Measurements from ENCODE around the gene KLK2. TPM values are rescaled to one million over a fixed set of nuclear protein-coding genes. Genes with fewer than 3 reads are reported as not detected.
A peak's percentile ranks its signal among the peaks of the same experiment; 100 is the strongest.

Gene KLK2
- total RNA-seq (not detected), total RNA-seq (0 reads per million in 2 donors)

DNA sequence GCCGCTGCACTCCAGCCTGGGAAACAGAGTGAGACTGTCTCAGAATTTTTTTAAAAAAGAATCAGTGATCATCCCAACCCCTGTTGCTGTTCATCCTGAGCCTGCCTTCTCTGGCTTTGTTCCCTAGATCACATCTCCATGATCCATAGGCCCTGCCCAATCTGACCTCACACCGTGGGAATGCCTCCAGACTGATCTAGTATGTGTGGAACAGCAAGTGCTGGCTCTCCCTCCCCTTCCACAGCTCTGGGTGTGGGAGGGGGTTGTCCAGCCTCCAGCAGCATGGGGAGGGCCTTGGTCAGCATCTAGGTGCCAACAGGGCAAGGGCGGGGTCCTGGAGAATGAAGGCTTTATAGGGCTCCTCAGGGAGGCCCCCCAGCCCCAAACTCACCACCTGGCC is at the start of gene KLK2:
KLK2 (plus strand) TSS at position 384 of the 400 bp plus-strand sequence. CDS start 35 bp downstream, outside the sequence.
- Mint-ChIP-seq H3K4me1 (no peaks in the 10 kb centered on the region), H3K27me3 (peaks cover 26% of the 10 kb centered on the region), H3K4me3 (no peak within 1 kb of the TSS), H3K36me3 (ENCODE audit: low read depth) (no peaks in the 10 kb centered on the region), H3K27ac (no peak within 1 kb of the TSS)
- DNase-seq, result no peak
- ATAC-seq, result no peak
- no peaks in the 10 kb centered on the region for H3K9me3 ChIP-seq (ENCODE audit: control insufficient read depth, low read length, poor library complexity, severe bottlenecking)

DNA sequence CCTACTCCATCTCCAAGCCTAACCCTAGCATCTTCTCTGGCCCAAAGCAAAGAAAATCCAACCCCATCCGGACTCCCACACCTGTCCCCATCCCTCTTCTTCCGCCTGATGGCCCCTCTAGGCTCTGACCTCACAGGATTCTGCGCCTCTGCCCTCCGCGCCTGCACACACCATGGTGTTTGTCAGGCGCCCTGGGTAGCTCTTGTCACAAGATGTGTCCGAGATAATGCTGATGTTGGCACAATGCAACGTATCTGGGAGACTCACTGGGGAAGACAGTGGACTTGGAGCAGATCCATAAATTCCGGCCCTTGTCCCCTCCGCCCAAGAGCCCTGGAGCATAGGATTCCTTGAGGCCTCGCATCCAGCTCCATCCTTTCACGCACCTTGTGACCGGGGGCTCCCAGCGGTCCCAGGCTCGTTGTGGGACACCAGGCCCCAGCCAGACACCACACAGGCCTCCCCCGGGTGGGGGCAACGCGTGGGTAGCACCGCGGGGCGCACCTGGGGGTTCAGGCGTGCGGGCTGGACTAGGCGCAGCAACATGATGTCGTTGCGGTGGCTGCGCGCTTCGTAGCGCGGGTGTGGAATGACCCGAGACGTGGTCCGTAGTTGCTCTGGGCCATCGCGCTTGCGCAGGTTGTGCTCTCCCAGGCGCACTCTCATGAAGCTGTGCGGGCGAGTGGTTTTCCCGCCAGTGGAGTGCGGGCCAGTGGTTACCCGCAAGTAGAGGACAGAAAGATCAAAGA is 46.6 kb upstream of the KLK2 start:
- H3K27me3 Mint-ChIP-seq, result peaks cover 47% of the 10 kb centered on the region
- peaks cover 7% of the 10 kb centered on the region for H3K4me1 Mint-ChIP-seq
- H3K9me3 ChIP-seq (ENCODE audit: control insufficient read depth, low read length, poor library complexity, severe bottlenecking), result no peaks in the 10 kb centered on the region
- DNase-seq (no peak), ATAC-seq (no peak)
- no peak overlapping the region for H3K27ac Mint-ChIP-seq
- H3K36me3 Mint-ChIP-seq (ENCODE audit: low read depth), result peaks cover 6% of the 10 kb centered on the region
- H3K4me3 Mint-ChIP-seq, result no peak overlapping the region

DNA sequence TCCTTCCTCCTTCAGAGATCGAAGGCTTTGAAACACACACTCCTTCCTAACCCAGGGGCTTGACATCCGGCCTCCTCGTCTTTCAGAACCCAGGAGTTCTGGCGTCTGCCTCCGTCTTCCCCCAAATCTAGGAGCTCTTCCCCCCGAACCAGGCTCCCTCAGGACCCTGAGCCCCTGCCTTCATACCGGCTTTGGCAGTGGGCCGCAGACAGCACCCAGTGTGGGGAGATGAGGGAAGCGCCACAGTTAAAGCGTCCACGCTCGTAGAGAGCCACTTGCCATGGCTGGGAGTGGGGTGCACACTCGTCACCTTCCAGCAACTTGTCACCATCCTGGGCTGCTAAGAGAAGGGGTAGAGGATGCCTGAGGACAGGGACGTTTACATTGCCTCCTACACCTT is 45.8 kb upstream of the KLK2 start:
- peaks cover 4% of the 10 kb centered on the region for H3K4me1 Mint-ChIP-seq
- no peak overlapping the region for H3K27ac Mint-ChIP-seq
- peaks cover 3% of the 10 kb centered on the region for H3K36me3 Mint-ChIP-seq (ENCODE audit: low read depth)
- H3K27me3 Mint-ChIP-seq, result peaks cover 44% of the 10 kb centered on the region
- DNase-seq, result no peak
- ATAC-seq, result no peak
- H3K9me3 ChIP-seq (ENCODE audit: control insufficient read depth, low read length, poor library complexity, severe bottlenecking), result no peaks in the 10 kb centered on the region
- H3K4me3 Mint-ChIP-seq, result no peak overlapping the region

DNA sequence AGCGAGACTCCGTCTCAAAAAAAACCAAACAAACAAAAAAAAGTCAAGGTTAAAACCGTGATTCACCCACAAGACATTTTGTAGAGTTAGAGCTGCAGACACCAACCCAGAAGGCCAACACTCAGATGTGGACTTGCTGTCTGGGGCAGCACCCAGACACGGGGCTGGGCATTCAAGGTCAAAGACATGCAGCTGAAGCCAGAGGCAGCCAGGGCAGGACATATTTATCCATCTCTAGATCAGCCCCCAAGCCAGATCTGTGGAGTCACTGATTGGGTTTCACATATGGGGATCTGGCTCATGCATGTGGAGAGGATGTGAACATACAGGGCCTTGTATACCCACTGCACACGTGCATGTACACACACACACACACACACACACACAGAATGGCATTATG is 43.4 kb upstream of the KLK2 start:
- DNase-seq, result no peak
- no peak overlapping the region for H3K4me3 Mint-ChIP-seq
- H3K27me3 Mint-ChIP-seq, result peaks cover 46% of the 10 kb centered on the region
- peaks cover 2% of the 10 kb centered on the region for H3K4me1 Mint-ChIP-seq
- no peaks in the 10 kb centered on the region for H3K9me3 ChIP-seq (ENCODE audit: control insufficient read depth, low read length, poor library complexity, severe bottlenecking)
- ATAC-seq, result no peak
- peaks cover 2% of the 10 kb centered on the region for H3K36me3 Mint-ChIP-seq (ENCODE audit: low read depth)
- no peak overlapping the region for H3K27ac Mint-ChIP-seq

DNA sequence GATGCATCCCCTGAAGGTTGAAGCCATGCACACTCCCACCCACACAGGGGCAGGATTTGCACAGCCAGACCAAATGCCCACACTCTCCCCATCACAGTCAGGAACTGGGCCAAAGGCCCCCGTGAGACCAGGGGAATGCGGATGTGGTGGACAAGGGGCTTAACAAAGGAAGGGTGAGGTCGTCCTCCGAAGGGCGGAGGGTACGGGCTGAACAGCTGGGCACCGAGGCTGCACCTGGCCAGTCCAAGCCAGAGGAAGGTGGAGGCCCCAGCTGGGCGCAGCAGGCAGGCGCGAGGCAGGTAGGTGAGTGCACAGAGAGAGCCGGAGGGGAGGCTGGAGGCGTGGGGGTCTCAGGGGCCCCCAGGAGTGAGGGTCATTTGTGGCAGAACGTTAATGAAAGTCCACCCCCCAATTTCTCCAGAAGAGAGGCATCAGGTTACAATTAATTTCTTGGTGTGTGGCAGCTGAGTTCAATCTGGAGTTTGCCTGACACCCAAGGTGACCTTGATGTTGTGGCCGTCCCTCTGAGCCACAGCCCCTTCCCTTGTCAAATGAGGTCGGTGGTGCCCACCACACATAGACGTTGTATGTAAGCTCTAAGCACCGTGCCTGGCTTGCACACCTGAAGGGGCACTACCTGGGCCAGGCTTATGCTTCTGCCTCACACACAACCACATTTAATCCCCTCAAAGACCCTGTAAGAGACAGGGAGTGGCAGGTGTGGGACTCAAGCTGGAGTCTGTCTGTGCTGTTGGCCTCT is 42.8 kb upstream of the KLK2 start:
- Mint-ChIP-seq H3K27ac (no peak overlapping the region), H3K36me3 (ENCODE audit: low read depth) (peaks cover 2% of the 10 kb centered on the region), H3K4me3 (no peak overlapping the region), H3K27me3 (peaks cover 46% of the 10 kb centered on the region), H3K4me1 (peaks cover 3% of the 10 kb centered on the region)
- no peaks in the 10 kb centered on the region for H3K9me3 ChIP-seq (ENCODE audit: control insufficient read depth, low read length, poor library complexity, severe bottlenecking)
- DNase-seq (no peak), ATAC-seq (no peak)

DNA sequence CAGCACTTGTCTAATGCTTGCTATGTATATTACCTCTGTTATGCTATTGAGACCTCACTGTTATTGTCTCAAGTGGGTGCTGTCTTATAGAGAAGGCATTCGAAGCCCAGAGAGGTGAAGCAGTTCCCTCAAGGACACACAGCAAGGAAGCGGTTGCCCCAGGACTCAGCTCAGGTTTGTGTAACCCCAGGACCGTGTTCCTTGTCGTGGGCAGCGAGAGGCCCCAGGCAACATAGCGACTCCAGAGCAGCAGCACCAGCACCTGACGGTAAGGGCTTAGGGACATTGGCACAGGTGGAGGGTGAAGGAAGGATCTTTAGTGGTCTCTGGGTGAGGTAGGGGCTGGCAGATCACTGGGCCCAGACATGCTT is 42.2 kb upstream of the KLK2 start:
- no peaks in the 10 kb centered on the region for H3K9me3 ChIP-seq (ENCODE audit: control insufficient read depth, low read length, poor library complexity, severe bottlenecking)
- no peak for ATAC-seq
- Mint-ChIP-seq H3K4me1 (peaks cover 4% of the 10 kb centered on the region), H3K36me3 (ENCODE audit: low read depth) (peaks cover 2% of the 10 kb centered on the region), H3K27ac (no peak overlapping the region), H3K27me3 (peaks cover 46% of the 10 kb centered on the region), H3K4me3 (no peak overlapping the region)
- no peak for DNase-seq

DNA sequence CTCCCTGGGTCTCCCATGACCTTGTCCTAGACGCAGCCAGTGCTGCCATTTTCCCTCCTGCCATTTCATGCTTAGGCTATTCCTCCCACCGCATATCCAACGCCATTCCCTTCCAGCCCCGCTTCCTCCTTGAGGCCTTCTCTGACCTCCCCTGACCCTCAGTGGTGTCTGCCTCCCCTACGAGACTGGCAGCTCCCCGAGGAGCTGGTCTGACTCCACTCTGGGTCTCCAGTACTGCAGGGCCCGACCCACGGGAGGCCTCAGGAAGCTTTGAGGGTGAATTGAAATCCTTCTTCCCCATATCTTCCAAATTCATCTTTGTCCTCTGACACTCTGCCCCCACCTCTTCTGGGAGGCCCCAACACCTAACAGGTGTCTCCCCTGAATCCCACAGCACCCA is 40.6 kb upstream of the KLK2 start:
- Mint-ChIP-seq H3K4me1 (peaks cover 8% of the 10 kb centered on the region), H3K27ac (no peak overlapping the region), H3K27me3 (peaks cover 54% of the 10 kb centered on the region), H3K36me3 (ENCODE audit: low read depth) (peaks cover 2% of the 10 kb centered on the region), H3K4me3 (no peak overlapping the region)
- ATAC-seq, result no peak
- DNase-seq, result no peak
- no peaks in the 10 kb centered on the region for H3K9me3 ChIP-seq (ENCODE audit: control insufficient read depth, low read length, poor library complexity, severe bottlenecking)

DNA sequence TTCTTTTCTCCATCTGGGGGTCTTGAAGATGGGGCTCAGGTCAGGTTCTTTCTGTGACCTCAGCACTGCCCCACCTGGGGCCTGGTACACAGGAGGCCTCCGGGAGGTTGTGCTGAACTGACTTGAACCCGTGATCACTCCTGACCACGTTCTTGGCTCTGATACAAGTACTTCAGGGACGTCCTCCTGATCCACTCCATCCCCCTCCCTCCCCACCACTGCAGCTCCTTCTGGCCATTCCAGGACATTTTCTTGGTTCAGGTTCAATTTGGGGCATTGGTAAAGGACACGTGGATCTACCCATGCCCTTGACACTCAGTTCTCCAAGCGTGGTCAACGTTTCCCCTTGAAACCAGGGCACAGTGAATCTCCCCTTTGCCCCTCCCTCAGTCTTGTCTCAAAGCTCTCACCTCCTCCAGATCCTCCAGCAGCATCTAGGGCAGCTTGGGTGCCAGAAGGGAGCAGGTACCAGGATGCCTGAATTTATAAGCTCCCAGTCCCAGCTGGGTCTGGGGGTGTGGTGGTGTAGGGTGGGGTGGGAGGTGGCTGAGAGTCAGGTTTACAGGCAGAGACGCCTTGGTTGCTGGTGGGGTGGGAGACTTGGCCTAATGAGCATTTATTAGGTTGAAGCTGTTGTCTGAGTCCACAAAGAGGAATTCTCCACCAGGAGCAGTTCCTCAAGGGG is 40.0 kb upstream of the KLK2 start, which contains the start of gene KLK15:
KLK15 (minus strand) TSS at position 458 of the 685 bp plus-strand sequence. CDS start 2,082 bp downstream, outside the sequence.
- ATAC-seq, result no peak
- no peak for DNase-seq
- Mint-ChIP-seq H3K4me1 (peaks cover 8% of the 10 kb centered on the region), H3K36me3 (ENCODE audit: low read depth) (peaks cover 2% of the 10 kb centered on the region), H3K27ac (no peak within 1 kb of the TSS), H3K4me3 (no peak within 1 kb of the TSS), H3K27me3 (peaks cover 52% of the 10 kb centered on the region)
- H3K9me3 ChIP-seq (ENCODE audit: control insufficient read depth, low read length, poor library complexity, severe bottlenecking), result no peaks in the 10 kb centered on the region

DNA sequence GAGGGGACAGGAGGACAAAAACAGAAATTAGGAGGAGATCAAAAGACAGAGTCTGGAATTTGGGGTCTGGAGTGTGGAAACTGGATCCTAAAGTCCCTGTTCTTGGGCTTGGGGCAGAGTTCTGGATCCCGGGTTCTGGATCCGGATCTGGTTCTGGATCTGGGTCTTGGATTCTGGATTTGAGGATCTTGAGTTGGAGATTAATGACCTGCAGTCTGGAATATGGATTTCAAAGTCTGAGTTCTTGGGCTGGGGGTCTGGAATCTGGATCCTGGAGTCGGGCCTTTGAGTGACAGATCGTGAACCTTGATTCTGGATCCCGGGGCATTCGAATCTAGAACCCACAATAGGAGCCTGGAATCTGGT is 39.5 kb upstream of the KLK2 start:
- no peaks in the 10 kb centered on the region for H3K9me3 ChIP-seq (ENCODE audit: control insufficient read depth, low read length, poor library complexity, severe bottlenecking)
- H3K27ac Mint-ChIP-seq, result no peak overlapping the region
- H3K4me1 Mint-ChIP-seq, result peaks cover 8% of the 10 kb centered on the region
- DNase-seq (no peak), ATAC-seq (no peak)
- H3K4me3 Mint-ChIP-seq, result no peak overlapping the region
- H3K36me3 Mint-ChIP-seq (ENCODE audit: low read depth), result peaks cover 2% of the 10 kb centered on the region
- H3K27me3 Mint-ChIP-seq, result peaks cover 53% of the 10 kb centered on the region

DNA sequence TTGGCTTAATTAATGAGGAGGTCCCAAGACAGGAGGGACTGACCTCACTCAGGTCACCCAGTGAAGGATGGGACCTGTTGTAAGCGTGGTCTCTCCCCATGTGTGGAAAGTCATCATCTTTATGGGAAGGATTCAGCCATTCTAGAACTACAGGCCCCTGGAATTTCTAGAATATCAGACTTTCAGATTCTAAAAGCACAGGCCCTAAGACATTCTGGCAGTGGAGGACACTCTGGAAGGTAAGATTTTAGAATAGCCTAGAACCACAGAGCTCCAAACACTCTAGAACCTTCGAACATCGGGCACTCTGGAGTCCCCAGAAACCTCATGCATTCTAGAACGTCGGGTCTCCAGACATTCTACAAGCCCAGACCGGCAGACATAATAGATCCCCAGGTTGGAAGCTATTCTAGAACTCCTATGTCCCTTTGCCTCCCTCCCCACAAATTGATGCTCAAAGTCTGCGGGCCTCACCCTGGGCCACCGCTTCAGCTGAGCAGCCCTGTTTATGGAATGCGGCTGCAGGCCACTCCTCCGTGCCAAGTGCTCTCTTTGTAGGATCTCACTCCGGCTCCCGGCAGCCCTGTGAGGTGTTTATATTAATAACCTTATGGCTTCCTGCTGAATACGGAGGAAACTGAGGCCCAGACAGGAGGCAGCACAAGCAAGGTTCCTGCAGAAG is 38.0 kb upstream of the KLK2 start:
- no peak for DNase-seq
- no peaks in the 10 kb centered on the region for H3K9me3 ChIP-seq (ENCODE audit: control insufficient read depth, low read length, poor library complexity, severe bottlenecking)
- no peak for ATAC-seq
- Mint-ChIP-seq H3K27me3 (peaks cover 53% of the 10 kb centered on the region), H3K4me3 (peak overlapping the region; percentile 92), H3K4me1 (peaks cover 8% of the 10 kb centered on the region), H3K36me3 (ENCODE audit: low read depth) (peaks cover 2% of the 10 kb centered on the region), H3K27ac (peak overlapping the region; percentile 32)

DNA sequence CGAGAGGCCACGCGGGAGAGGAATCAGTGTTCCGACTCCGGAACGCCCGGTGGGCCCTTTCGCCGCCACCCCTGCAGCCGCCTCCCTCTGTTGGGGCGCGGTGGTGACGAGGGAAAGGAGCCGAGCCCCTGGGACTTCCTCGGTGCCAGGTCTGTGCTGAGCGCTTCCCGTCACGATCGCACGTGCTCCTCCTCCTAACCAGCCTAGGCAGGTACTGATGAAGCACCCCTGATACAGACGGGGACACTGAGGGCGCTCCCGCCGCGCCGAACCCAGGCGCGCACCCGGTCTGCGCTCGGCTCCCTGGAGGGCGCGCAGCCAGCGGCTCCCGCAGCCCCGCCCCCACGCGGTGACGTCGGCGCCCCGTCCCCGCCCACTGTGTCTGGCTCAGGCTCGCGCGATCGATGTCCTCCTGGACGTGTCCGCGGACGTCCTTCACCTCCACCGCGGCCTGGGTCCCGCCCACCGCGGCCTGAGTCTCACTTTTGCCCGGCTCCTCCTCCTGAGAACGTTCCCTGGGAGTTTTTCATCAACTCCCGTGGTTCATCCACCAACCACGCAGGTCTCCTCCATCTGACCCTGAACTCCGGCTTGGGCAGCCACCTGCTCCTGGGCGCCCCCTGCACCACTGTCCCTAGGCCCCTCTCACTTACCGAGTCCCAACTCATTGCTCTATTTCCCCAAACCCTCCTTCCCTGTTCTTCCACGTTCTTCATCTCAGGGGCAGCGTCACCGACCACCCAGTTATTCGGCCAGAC is 37.3 kb upstream of the KLK2 start:
- Mint-ChIP-seq H3K4me3 (peak overlapping the region; percentile 92), H3K27ac (peak overlapping the region; percentile 32), H3K4me1 (peaks cover 8% of the 10 kb centered on the region), H3K27me3 (peaks cover 49% of the 10 kb centered on the region), H3K36me3 (ENCODE audit: low read depth) (peaks cover 2% of the 10 kb centered on the region)
- H3K9me3 ChIP-seq (ENCODE audit: control insufficient read depth, low read length, poor library complexity, severe bottlenecking), result no peaks in the 10 kb centered on the region
- peak; percentile 42 to 52 (median 48) for DNase-seq
- ATAC-seq, result peak; percentile 92

DNA sequence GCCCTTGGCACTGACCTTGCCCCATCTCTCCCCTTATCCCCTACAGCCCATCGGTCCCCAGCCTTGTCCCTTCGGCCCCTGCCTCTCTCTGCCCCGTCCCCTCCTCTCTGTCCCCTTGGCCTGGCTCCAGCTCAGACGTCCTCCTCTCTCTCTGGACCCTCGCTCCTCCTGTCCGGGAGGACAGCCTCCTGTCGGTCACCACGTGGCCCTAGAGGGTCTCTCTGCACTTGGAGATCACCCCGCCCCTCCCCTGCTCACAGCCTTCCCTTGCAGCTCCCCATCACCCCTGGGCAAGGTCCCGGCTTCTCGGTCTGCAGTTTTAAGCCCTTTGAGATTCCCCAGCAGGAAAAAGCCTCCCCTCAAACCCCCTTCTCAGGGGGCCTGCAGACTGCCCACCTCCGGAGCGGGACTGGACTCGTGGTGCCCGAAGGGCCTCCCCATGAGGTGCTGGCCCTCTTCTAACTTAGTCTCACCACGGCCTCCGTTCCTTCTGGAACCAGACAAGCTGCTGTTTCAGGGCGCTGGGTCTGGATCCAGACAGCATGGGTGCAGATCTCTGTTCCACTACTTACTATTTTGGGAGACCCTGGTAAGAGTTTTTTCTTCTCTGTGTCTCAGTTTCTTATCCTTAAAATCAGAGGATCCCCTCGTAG is 36.6 kb upstream of the KLK2 start:
- no peak for DNase-seq
- Mint-ChIP-seq H3K4me1 (peaks cover 6% of the 10 kb centered on the region), H3K27me3 (peaks cover 42% of the 10 kb centered on the region), H3K27ac (peak overlapping the region; percentile 14), H3K36me3 (ENCODE audit: low read depth) (peaks cover 2% of the 10 kb centered on the region), H3K4me3 (peak overlapping the region; percentile 92)
- no peaks in the 10 kb centered on the region for H3K9me3 ChIP-seq (ENCODE audit: control insufficient read depth, low read length, poor library complexity, severe bottlenecking)
- ATAC-seq, result no peak
